Kidney capillary endothelial cell (primary cell): ENCODE data around the gene SPRING1.

Experiments used
- DNase-seq: peaks from one replicate; pipeline ENCODE4 v3.0.0-alpha.2; 2018; ENCODE audit warnings: low spot score

Gene SPRING1

DNA sequence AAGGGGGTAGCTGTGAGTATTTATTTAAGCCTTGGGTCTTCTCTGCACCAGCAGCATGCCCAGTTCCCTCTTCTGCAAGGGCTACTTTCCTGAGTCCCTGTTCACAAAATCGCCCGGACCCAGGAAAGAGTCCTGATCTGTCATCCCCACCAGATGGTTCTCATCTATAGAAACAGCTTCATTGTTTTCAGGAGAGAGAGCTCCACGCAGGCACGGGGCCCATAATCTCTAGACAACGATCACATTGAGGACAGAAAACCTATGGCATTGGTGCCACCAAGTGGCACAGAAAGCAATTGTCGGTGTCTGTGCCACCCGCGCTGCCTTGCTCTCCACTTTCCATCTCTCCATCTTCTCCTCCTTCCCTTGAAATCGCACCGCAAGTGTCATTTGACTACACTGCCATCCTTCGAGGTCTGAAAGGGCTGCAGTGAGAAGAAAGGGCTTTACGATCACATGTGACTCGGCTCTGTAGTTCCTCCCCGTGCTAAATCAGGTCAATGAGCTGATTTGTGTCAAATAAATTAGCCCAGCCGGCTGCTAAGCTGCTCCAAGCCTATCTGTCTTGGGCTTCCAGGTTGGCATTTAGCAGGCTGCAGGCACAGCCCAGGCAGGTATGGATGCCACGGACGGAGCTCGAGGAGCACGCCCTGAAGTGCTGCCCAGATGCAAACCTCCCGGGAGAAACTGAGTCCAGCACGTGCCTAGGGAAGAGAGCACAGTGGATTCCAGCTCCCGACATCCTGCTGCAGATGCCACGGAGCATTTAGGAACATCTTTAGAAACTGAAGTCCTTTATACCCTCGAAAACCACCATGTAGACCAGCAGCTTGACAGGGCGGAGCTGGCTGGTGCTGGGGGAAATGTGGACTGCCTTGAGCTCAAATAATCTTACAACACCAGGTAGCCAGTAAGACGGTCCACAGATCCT, 28.8 kb downstream of the SPRING1 start:
- DNase-seq: peak; percentile 33

DNA sequence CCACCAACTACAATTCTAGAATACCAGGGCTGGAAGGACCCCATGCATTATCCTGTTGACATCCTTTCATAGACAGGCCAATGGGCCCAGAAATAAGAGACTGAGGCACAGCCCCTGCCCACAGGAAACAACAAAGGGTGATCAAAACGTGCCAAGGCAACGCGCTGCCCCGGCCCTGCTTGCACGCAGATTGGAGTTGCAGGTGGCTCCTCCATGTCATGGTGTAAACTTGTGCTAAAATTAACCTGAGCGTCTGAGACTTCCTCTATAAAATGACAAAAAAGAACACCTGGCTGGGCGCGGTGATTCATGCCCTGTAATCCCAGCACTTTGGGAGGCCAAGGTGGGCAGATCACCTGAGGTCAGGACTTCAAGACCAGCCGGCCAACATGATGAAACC, 30.1 kb downstream of the SPRING1 start:
- DNase-seq: no peak

DNA sequence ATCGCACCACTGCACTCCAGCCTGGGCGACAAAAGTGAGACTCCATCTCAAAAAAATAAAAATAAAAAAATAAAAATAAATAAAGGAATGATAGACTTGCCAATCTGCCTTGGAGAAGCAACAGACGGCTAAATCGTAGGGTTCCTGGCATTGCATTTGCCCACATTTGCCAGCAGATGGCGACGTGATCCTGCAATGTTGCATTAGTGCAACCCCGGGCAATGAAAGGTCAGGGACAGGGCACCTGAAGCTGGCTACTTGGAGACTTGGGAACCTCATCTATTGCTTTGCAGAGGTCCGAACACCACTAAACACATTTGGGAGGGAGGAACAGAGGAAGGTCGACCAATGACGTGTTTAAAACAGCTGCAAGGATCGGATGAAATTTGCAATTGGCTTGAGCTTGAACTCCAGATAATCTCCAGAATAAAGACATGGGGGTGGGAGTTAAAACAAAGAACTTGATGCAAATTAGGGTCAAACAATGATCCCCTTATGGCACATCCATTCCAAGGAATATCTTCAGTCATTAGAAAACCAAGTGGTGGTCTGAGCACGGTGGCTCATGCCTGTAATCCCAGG, 34.6 kb downstream of the SPRING1 start:
- peak; percentile 34 for DNase-seq

DNA sequence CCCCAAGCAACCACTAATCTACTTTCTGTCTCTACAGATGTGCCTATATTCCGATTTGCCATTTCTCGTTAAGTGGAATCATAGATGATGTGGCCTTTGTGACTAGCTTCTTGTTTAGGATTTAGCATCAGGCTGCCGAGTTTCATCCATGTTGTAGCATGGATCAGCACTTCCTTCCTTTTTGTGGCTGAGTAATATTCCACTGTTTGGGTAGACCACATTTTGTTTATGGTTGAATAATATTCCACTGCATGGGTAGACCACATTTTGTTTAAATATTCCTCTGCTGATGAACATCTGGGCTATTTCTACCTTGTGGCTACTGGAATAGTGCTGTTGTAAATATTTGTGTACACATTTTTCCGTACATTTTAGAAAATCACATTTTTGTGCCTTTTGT, 36.4 kb downstream of the SPRING1 start:
- DNase-seq: no peak

DNA sequence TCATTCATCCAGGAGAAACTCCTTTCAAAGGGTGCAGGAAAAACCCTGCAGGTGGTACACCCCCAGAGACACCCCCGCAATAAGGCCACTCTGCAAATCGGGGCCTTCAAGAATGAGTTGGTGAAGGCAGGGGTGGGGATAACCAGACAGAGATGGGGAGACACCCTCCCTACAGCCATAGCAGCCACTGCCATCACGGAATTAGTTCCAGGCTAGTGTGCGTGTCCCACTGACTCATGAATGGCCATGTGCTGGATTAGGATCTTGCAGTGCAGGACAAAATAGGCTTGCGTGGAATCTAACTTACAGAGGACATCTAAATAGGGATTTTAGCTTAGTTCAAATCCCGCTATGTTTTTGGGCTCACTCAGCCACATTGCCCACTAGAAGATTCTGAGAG, 37.8 kb downstream of the SPRING1 start:
- no peak for DNase-seq

DNA sequence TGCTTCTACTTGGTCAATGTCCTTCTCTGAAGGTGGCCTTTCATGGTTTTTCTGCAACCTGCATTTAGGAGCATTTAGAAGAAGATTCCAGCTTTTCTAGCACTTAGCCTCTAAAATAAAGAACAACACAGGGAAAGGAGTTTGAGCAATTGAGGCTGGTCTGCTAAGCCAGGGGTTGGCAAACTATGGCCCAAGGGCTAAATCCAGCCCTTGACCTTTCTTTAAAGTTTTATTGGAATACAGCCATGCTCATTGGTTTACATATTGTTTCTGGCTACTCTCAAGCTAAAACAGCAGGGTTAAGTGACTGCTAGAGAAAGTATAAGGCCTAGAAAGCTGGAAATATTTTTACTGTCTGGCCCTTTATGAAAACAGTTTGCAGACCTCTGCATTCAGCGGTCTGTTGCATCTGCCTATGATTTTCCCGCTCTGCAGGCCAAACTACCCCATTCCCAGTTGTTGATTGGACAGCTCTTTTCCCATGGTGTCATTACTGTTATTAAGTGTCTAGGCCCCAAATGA, 39.3 kb downstream of the SPRING1 start:
- no peak for DNase-seq

DNA sequence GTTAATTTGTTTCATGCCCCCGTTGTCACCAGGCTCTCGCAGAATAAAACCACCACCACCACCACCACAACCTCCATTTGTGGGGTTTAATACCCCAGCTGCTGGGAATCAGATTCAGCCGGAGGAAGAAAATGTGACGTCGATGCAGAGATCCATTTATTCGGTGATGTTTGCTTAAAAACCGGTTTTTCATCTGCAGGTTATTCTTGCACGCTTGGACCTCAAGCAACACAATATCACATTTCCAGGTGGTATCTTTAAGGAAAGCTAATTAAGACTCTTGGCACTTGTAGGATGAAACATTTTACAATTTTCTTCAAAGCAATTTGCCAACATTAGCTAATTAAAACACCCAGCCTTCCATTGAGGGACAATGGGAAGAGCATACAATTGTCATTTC, 39.8 kb downstream of the SPRING1 start:
- DNase-seq: no peak

DNA sequence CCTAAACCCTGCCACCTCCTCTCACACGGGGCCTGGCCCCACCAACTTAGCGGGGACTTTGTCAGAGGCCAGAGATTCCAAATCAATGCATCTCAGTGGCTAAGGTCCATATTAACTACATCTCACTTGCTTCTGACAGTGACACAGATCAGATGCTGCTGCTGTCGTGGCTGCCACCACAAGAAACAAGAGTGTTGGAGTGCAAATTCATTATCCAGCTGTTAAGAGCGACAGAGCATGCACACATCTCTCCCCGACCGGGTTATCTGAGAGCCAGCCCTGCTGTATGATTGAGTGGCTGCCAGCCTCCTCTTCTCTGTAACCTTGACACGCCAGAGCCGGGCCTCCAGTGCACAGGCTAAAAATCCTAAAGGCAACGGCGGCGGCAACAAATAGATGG, 40.2 kb downstream of the SPRING1 start:
- DNase-seq: no peak

DNA sequence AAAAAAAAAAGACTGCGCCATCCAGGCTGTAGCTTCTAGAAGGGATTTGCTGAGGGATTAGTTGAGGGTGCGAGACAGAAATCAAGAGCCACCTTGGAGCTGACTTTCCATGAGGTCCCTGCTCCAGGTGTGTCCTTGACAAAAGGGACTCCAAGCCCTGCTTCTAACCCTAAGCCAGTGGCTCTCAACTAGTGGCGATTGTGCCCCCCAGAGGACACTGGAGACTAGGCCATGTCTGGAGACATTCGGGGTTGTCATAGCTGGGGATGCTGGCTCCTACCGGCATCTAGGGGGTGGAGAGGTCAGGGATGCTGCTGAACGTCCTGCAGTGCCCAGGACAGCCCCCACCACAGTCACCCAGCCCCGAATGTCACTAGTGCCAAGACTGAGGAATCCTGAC, 40.6 kb downstream of the SPRING1 start:
- no peak for DNase-seq

DNA sequence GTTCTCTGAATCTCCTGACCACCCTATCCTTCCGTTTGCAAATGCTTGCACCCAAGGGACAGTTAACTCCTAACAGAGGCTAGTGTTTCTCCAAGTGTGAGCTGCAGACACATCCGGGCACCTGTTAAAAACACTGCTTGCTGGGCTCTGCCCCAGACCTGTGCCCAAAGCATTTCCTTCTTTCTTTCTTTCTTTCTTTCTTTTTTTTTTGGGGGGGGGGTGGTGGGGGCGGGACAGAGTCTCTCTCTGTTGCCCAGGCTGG, 42.5 kb downstream of the SPRING1 start:
- DNase-seq: no peak

DNA sequence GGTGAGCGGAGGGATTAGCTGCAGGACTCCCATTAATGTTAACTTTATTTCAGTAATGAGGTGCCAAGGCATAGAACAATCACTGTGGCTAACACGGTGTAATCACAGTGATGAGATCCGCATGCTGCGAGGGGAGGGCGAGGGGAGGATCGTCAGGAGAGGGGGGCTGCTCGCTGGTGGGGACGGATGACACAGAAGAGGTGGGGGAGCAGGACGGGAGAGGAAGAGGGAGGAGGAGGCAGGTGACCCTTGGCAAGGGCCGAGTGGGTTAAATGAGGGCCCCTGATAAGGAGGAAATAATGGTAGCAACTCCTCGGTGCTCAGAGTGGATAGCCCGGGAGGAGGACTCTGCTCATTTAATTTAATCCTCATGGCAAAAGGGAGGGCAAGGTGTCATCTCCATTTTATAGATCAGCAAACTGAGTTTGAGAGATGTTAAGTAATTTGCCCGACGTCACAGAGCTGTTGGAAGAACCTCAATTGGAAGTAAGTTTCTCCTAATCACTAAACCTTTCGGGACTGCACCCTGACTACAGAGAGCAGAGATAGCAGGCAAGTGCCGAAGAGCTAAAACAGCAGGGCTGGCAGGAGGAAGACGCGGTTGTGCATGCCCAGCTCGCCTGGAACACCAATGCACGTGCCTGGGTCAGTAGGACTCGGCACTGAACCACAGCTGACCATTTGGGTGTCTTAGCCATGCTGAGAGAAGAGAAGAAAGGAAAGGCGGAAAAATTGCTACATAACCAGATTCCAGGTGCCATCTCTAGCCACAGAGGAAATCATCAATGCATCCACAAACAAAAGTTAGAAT, 43.0 kb downstream of the SPRING1 start:
- DNase-seq: no peak

DNA sequence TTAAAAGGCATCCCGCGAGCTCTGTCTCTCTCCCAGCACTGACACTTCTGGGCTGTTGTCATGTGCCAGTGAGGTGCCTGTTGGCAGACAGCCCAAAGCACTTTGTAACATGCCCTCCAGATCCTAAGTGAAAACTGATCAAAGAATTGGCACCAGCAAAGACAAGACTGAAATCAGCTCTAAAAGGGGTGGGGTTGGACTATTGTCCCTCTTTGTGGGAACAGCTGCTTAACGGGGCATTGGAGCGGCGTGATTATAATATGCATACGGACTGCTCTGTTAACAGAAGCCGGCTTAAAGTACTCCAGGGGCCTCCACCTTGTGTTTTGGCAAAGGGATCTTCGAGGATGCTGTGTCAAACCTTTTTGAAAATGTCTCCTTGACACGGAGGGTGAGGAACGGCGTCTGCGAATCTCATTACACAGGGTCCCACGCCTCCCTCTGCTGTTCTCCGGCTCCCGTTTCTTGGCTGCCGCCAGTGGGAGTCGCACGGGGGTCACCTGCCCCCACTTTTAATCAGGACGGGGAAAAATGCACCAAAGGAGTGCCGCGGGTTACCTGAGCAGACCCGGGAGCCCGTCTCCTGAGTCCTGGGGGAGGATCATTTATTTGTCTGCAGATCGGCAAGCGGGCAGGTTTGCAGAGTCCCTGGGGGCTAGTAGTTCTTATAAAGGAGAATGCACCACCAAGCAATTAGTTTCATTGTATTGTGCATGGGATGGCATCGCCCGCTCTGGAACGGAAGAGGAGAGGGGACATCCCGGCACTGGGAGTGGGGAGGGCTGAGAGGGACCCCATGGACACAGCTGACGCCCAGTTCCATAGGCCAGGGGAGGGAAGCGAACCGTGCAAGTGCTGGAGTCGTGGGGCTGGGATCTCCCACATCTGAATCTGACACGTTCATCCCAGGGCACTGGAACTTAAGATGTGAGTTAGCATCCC, 44.3 kb downstream of the SPRING1 start:
- no peak for DNase-seq

DNA sequence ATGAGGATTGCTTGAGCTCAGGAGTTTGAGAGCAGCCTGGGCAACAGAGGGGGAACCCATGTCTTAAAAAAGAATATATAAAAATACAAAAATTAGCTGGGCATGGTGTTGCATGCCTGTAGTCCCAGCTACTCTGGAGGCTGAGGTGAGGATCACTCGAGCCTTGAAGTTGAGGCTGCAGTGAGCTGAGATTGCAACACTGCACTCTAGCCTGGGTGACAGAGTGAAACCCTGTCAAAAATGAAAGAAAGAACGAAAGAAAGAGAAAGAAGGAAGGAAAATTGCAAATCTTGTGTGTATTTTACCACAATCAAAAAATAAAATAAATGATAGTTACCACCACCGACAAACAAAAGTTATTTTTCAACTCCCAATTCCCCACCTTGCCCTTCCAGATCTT, 45.3 kb downstream of the SPRING1 start:
- DNase-seq: no peak

DNA sequence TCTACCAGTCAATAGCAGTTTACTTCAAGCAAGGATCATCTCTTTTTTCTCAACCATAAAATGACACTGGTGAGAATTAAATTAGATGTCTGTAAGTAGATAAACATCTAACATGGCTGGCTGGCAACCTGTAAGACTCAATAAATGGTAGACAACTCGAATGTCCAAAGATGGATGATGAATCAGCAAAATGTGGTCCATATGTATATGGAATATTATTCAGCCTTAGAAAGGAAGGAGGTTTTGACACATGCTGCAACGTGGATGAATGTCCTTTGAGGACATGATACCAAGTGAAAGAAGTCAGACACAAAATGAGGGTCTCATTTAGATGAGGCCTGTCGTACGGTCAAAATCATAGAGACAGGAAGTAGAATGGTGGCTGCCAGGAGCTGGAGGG, 46.2 kb downstream of the SPRING1 start:
- DNase-seq: no peak

DNA sequence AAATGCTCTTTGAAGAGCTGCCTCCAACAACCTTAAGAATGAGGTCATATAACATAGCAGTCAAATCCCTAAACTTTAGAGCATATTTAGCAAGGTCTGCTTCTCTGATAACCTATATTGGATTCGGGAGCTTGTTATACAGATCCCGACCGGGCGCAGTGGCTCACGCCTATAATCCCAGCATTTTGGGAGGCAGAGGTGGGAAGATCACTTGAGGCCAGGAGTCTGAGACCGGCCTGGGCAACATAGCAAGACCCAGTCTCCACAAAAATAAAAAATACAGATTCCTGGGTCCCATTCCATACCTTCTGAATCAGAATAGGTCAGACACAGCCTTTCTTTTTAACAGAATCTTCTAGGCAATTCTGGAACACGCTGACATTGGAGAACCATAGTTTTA, 46.7 kb downstream of the SPRING1 start:
- DNase-seq: no peak

DNA sequence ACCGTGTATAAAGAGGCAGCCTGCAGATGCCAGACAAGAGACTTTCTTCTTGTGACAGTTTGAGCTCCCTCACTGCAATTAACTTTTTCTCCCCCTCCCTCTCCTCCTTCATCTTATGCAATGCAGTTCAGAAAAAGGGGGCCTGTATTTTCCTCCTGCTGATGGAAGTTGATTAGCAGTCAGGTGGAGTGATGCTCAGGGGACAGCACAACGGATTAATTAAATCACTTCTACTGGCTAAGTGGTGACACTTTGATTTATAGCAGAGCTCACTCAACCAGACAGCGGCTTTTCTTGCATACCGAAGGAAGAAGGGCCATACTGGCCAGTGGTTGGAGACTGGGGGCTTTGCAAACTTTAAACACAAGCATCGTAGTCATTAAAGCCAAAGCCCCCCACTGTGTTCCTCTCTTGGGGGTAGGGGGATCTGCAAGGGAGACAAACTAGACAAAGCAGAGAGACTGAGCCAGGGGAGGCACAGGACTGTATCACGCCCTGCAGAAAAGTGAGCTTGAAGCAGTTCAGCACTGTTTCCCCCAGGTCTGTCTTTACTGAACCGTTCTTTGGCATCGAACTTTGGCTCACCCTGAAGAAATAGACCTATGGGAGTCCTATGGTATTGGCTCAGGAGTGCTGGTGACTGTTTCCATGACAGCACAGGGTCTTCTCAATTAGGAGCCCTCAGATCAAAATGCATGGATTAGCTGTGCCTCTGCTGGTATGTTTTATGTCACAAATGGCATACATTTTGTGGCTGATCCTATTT, 47.7 kb downstream of the SPRING1 start:
- no peak for DNase-seq

DNA sequence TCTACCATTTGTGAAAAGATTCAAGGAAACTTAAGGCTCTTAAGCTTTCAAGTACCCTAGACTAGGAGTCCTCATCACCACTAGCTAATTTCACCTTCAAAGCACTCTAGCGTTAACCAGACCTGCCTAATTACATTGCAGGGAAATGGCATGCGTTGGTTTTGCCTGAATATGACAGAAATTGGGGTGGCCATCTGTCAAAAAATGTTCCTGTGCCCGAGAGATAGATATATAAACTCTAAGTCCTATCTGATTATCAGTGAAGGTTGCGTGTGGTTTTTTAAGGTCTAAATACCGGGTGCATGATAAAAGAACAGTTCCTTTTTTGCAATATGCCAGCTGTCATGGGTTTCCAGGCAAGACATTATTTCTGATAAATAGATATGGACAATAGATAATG, 48.3 kb downstream of the SPRING1 start:
- no peak for DNase-seq
